Measurements from ENCODE around the gene NLN. TPM values are rescaled to one million over a fixed set of nuclear protein-coding genes. Genes with fewer than 3 reads are reported as not detected.
A peak's percentile ranks its signal among the peaks of the same experiment; 100 is the strongest.

NLN gene
- total RNA-seq, 2 experiments from 2014 or later = 1.4 to 2.5 TPM

- H3K27me3 Mint-ChIP-seq = no peaks in the 10 kb centered on the region
- DNase-seq = no peak
- no peak overlapping the region for H3K4me3 Mint-ChIP-seq
- Histone ChIP-seq H3K36me3 (ENCODE audit: insufficient read depth, low read length) (no peaks in the 10 kb centered on the region), H3K4me1 (ENCODE audit: insufficient read depth, low read length) (no peaks in the 10 kb centered on the region), H3K27ac (ENCODE audit: low read depth in 1 of 2, low read length in 2 of 2) (no peak overlapping the region), H3K4me3 (ENCODE audit: low read length) (no peak overlapping the region), H3K27me3 (ENCODE audit: control insufficient read depth in 1 of 2, insufficient read depth in 2 of 2, low read length in 2 of 2) (no peaks in the 10 kb centered on the region), H3K9me3 (ENCODE audit: control insufficient read depth in 1 of 2, insufficient read depth in 1 of 2, low read length in 2 of 2) (no peaks in the 10 kb centered on the region)
- H3K36me3 Mint-ChIP-seq (ENCODE audit: low read depth) = no peaks in the 10 kb centered on the region
- ChIA-PET POLR2A (no interaction called here), CTCF (no interaction called here)
- H3K4me1 Mint-ChIP-seq (ENCODE audit: low read depth) = peaks cover 17% of the 10 kb centered on the region
- intact Hi-C loops (cut with DNase I, micrococcal nuclease) = no loop called here
- H3K27ac Mint-ChIP-seq = no peak overlapping the region
- no peak for ATAC-seq (ENCODE audit: poor library complexity)
- no peak for TF ChIP-seq CTCF (IDR thresholded peaks at IDR 0.05)
- no peaks in the 10 kb centered on the region for H3K9me3 Mint-ChIP-seq
Measured at GRCh38 chr5:65739162-65739561, 17.2 kb downstream of the NLN start.

GRCh38 chr5:65742565-65743231 is 20.7 kb downstream of the NLN start:
- TF ChIP-seq CTCF (IDR thresholded peaks at IDR 0.05) = peak; percentile 71
- H3K27ac ChIP-seq (ENCODE audit: low read depth in 1 of 2, low read length in 2 of 2) = no peak overlapping the region
- ATAC-seq (ENCODE audit: poor library complexity) (peak; percentile 81), DNase-seq (peak in 4 of 14 experiments; percentile 18 to 55 (median 46))
- no peak overlapping the region for H3K4me3 ChIP-seq (ENCODE audit: low read length)
- POLR2A ChIA-PET = interaction anchor here (0.7 kb wide), 1 partner anchor 19 kb away, joined by 3 read pairs; no protein-coding TSS in a partner anchor
- Mint-ChIP-seq H3K27ac (no peak overlapping the region), H3K9me3 (no peaks in the 10 kb centered on the region), H3K4me1 (ENCODE audit: low read depth) (peaks cover 7% of the 10 kb centered on the region), H3K27me3 (no peaks in the 10 kb centered on the region), H3K4me3 (no peak overlapping the region), H3K36me3 (ENCODE audit: low read depth) (no peaks in the 10 kb centered on the region)
- H3K27me3 ChIP-seq (ENCODE audit: control insufficient read depth in 1 of 2, insufficient read depth in 2 of 2, low read length in 2 of 2) = no peaks in the 10 kb centered on the region
- H3K36me3 ChIP-seq (ENCODE audit: insufficient read depth, low read length) = no peaks in the 10 kb centered on the region
- CTCF ChIA-PET = no interaction called here
- no peaks in the 10 kb centered on the region for H3K9me3 ChIP-seq (ENCODE audit: control insufficient read depth in 1 of 2, insufficient read depth in 1 of 2, low read length in 2 of 2)
- intact Hi-C loops (cut with DNase I, micrococcal nuclease) = loop anchor here in 1 of 2 experiments (5.0 kb wide), 1 partner anchor 1015 kb away; no protein-coding TSS in a partner anchor
- H3K4me1 ChIP-seq (ENCODE audit: insufficient read depth, low read length) = no peaks in the 10 kb centered on the region

GRCh38 chr5:65749221-65749844 is 27.3 kb downstream of the NLN start:
- Mint-ChIP-seq H3K36me3 (ENCODE audit: low read depth) (no peaks in the 10 kb centered on the region), H3K9me3 (no peaks in the 10 kb centered on the region), H3K4me1 (ENCODE audit: low read depth) (no peaks in the 10 kb centered on the region), H3K27ac (no peak overlapping the region), H3K27me3 (no peaks in the 10 kb centered on the region), H3K4me3 (no peak overlapping the region)
- ChIA-PET CTCF (no interaction called here), POLR2A (interaction anchor here (1.2 kb wide), 1 partner anchor 12 kb away, joined by 3 read pairs; no protein-coding TSS in a partner anchor)
- DNase-seq = no peak
- no peak for TF ChIP-seq CTCF (IDR thresholded peaks at IDR 0.05)
- H3K27me3 ChIP-seq (ENCODE audit: control insufficient read depth in 1 of 2, insufficient read depth in 2 of 2, low read length in 2 of 2) = no peaks in the 10 kb centered on the region
- H3K36me3 ChIP-seq (ENCODE audit: insufficient read depth, low read length) = no peaks in the 10 kb centered on the region
- no peak overlapping the region for H3K27ac ChIP-seq (ENCODE audit: low read depth in 1 of 2, low read length in 2 of 2)
- no peak overlapping the region for H3K4me3 ChIP-seq (ENCODE audit: low read length)
- no peaks in the 10 kb centered on the region for H3K9me3 ChIP-seq (ENCODE audit: control insufficient read depth in 1 of 2, insufficient read depth in 1 of 2, low read length in 2 of 2)
- no peak for ATAC-seq (ENCODE audit: poor library complexity)
- H3K4me1 ChIP-seq (ENCODE audit: insufficient read depth, low read length) = no peaks in the 10 kb centered on the region
- intact Hi-C loops (cut with DNase I, micrococcal nuclease) = no loop called here

Data from CD4-positive, alpha-beta T cell (primary cell).